ENCODE data around the gene DAPK2. TPM values are rescaled to one million over a fixed set of nuclear protein-coding genes. Genes with fewer than 3 reads are reported as not detected.
"Not testable (repeated sequence)": the region's sequence is repeated elsewhere in the genome, so short reads cannot be mapped to it uniquely, and the experiment has no call there.

The DAPK2 gene
- total RNA-seq, 1 donor = 0.81 TPM

- DNase-seq (ENCODE audit: low read depth in 2 of 3, low spot score in 2 of 3) = no peak
Measured at GRCh38 chr15:63979262-63979793, 67.0 kb downstream of the DAPK2 start.

GRCh38 chr15:63978511-63979261 lies 67.6 kb downstream of the DAPK2 start:
- DNase-seq (ENCODE audit: low read depth in 2 of 3, low spot score in 2 of 3) = no peak

GRCh38 chr15:63977119-63977518 lies 69.2 kb downstream of the DAPK2 start:
- DNase-seq (ENCODE audit: low read depth in 2 of 3, low spot score in 2 of 3) = no peak

GRCh38 chr15:63974021-63974420 lies 72.3 kb downstream of the DAPK2 start:
- DNase-seq (ENCODE audit: low read depth in 2 of 3, low spot score in 2 of 3) = no peak

- no peak for DNase-seq (ENCODE audit: low read depth in 2 of 3, low spot score in 2 of 3)
Measured at GRCh38 chr15:63973212-63974009, 72.9 kb downstream of the DAPK2 start.

GRCh38 chr15:63972801-63973200 lies 73.5 kb downstream of the DAPK2 start:
- DNase-seq (ENCODE audit: low read depth in 2 of 3, low spot score in 2 of 3) = no peak

- DNase-seq (ENCODE audit: low read depth in 2 of 3, low spot score in 2 of 3) = no peak
Measured at GRCh38 chr15:63971904-63972303, 74.4 kb downstream of the DAPK2 start.

- no peak for DNase-seq (ENCODE audit: low read depth in 2 of 3, low spot score in 2 of 3)
Measured at GRCh38 chr15:63971427-63971805, 74.9 kb downstream of the DAPK2 start.

GRCh38 chr15:63970621-63971426 lies 75.5 kb downstream of the DAPK2 start:
- no peak for DNase-seq (ENCODE audit: low read depth in 2 of 3, low spot score in 2 of 3)

- DNase-seq (ENCODE audit: low read depth in 2 of 3, low spot score in 2 of 3) = no peak
Measured at GRCh38 chr15:63969652-63970421, 76.4 kb downstream of the DAPK2 start.

- no peak for DNase-seq (ENCODE audit: low read depth in 2 of 3, low spot score in 2 of 3)
Measured at GRCh38 chr15:63968700-63969099, 77.6 kb downstream of the DAPK2 start.

GRCh38 chr15:63968122-63968524 lies 78.2 kb downstream of the DAPK2 start:
- no peak for DNase-seq (ENCODE audit: low read depth in 2 of 3, low spot score in 2 of 3)

GRCh38 chr15:63967616-63968015 lies 78.7 kb downstream of the DAPK2 start:
- DNase-seq (ENCODE audit: low read depth in 2 of 3, low spot score in 2 of 3) = no peak

GRCh38 chr15:63962947-63963721 lies 83.2 kb downstream of the DAPK2 start:
- not testable (repeated sequence) for DNase-seq (ENCODE audit: low read depth in 2 of 3, low spot score in 2 of 3)

- peak in 1 of 3 donors; percentile 13 for DNase-seq (ENCODE audit: low read depth in 2 of 3, low spot score in 2 of 3)
Measured at GRCh38 chr15:63953524-63953923, 92.8 kb downstream of the DAPK2 start.

GRCh38 chr15:63950911-63951481 lies 95.3 kb downstream of the DAPK2 start:
- no peak for DNase-seq (ENCODE audit: low read depth in 2 of 3, low spot score in 2 of 3)

GRCh38 chr15:63948971-63949370 lies 97.3 kb downstream of the DAPK2 start:
- DNase-seq (ENCODE audit: low read depth in 2 of 3, low spot score in 2 of 3) = no peak

GRCh38 chr15:63948436-63948835 lies 97.8 kb downstream of the DAPK2 start:
- DNase-seq (ENCODE audit: low read depth in 2 of 3, low spot score in 2 of 3) = no peak

- DNase-seq (ENCODE audit: low read depth in 2 of 3, low spot score in 2 of 3) = no peak
Measured at GRCh38 chr15:63947228-63947627, 99.1 kb downstream of the DAPK2 start.

Data from hematopoietic multipotent progenitor cell (in vitro differentiated cells).